Stimulated activated effector memory CD8-positive, alpha-beta T cell treated with anti-CD3 and anti-CD28 coated beads, Interleukin-12 subunit alpha, Interleukin-12 subunit beta, amount 100 ng/mL, for 72 hours (primary cell): Measurements from ENCODE around the gene MAN1C1.
A peak's percentile ranks its signal among the peaks of the same experiment; 100 is the strongest.
"Not testable (repeated sequence)": the region's sequence is repeated elsewhere in the genome, so short reads cannot be mapped to it uniquely, and the experiment has no call there.

Experiments used
- ATAC-seq: fragments of 150-1000 bp; cut with Tn5 transposase; 2 replicates; pipeline ENCODE4 v1.10.0; 2021
- DNase-seq, 2 donors: peaks; one replicate each; pipeline ENCODE4 v3.0.0; 2021 to 2022; ENCODE audit warnings: low spot score in 2 of 2
- H3K27ac Mint-ChIP-seq: one replicate; pipeline ENCODE4 v1.8.0; 2022; ENCODE audit warnings: mild to moderate bottlenecking, mixed read lengths
- H3K36me3 Mint-ChIP-seq: one replicate; pipeline ENCODE4 v1.8.0; 2022; ENCODE audit warnings: mild to moderate bottlenecking, mixed read lengths
- H3K4me1 Mint-ChIP-seq: one replicate; pipeline ENCODE4 v1.8.0; 2022; ENCODE audit warnings: mixed read lengths
- H3K4me3 Mint-ChIP-seq: one replicate; pipeline ENCODE4 v1.8.0; 2022; ENCODE audit warnings: mild to moderate bottlenecking, mixed read lengths
- H3K9me3 Mint-ChIP-seq: one replicate; pipeline ENCODE4 v1.8.0; 2022; ENCODE audit warnings: mixed read lengths

Gene MAN1C1

GRCh38 chr1:25695090-25695770, 78.6 kb downstream of the MAN1C1 start:
- no peak overlapping the region for H3K27ac Mint-ChIP-seq
- H3K4me1 Mint-ChIP-seq = peaks cover 18% of the 10 kb centered on the region
- H3K4me3 Mint-ChIP-seq = no peak overlapping the region
- no peak for DNase-seq
- no peaks in the 10 kb centered on the region for H3K36me3 Mint-ChIP-seq
- no peak for ATAC-seq
- no peaks in the 10 kb centered on the region for H3K9me3 Mint-ChIP-seq

GRCh38 chr1:25695771-25696311, 79.2 kb downstream of the MAN1C1 start:
- no peak for ATAC-seq
- Mint-ChIP-seq H3K27ac (no peak overlapping the region), H3K4me3 (no peak overlapping the region), H3K4me1 (peaks cover 18% of the 10 kb centered on the region), H3K36me3 (no peaks in the 10 kb centered on the region), H3K9me3 (no peaks in the 10 kb centered on the region)
- no peak for DNase-seq

- H3K9me3 Mint-ChIP-seq, DNase-seq, H3K27ac Mint-ChIP-seq, ATAC-seq, H3K36me3 Mint-ChIP-seq, H3K4me3 Mint-ChIP-seq: not testable (repeated sequence)
- peaks cover 18% of the 10 kb centered on the region for H3K4me1 Mint-ChIP-seq
Observed at GRCh38 chr1:25696643-25697042, 80.1 kb downstream of the MAN1C1 start.

GRCh38 chr1:25697435-25698217, 81.0 kb downstream of the MAN1C1 start:
- Mint-ChIP-seq H3K27ac (no peak overlapping the region), H3K36me3 (no peaks in the 10 kb centered on the region), H3K4me1 (peaks cover 18% of the 10 kb centered on the region), H3K9me3 (no peaks in the 10 kb centered on the region), H3K4me3 (no peak overlapping the region)
- DNase-seq (no peak), ATAC-seq (no peak)

GRCh38 chr1:25698252-25698651, 81.7 kb downstream of the MAN1C1 start:
- Mint-ChIP-seq H3K9me3 (no peaks in the 10 kb centered on the region), H3K27ac (no peak overlapping the region), H3K4me3 (no peak overlapping the region), H3K4me1 (peaks cover 18% of the 10 kb centered on the region), H3K36me3 (no peaks in the 10 kb centered on the region)
- ATAC-seq (no peak), DNase-seq (no peak)

GRCh38 chr1:25699059-25699458, 82.5 kb downstream of the MAN1C1 start:
- H3K4me3 Mint-ChIP-seq, DNase-seq, H3K36me3 Mint-ChIP-seq, H3K27ac Mint-ChIP-seq, H3K9me3 Mint-ChIP-seq, ATAC-seq: not testable (repeated sequence)
- peaks cover 25% of the 10 kb centered on the region for H3K4me1 Mint-ChIP-seq

GRCh38 chr1:25699500-25700143, 83.0 kb downstream of the MAN1C1 start:
- DNase-seq = no peak
- no peak for ATAC-seq
- Mint-ChIP-seq H3K4me1 (peaks cover 30% of the 10 kb centered on the region), H3K9me3 (peaks cover 3% of the 10 kb centered on the region), H3K27ac (no peak overlapping the region), H3K36me3 (no peaks in the 10 kb centered on the region), H3K4me3 (no peak overlapping the region)

- peaks cover 36% of the 10 kb centered on the region for H3K4me1 Mint-ChIP-seq
Observed at GRCh38 chr1:25700144-25700523, 83.5 kb downstream of the MAN1C1 start.

GRCh38 chr1:25700626-25701025, 84.0 kb downstream of the MAN1C1 start:
- H3K4me1 Mint-ChIP-seq = peaks cover 35% of the 10 kb centered on the region
- H3K9me3 Mint-ChIP-seq = peaks cover 3% of the 10 kb centered on the region
- H3K27ac Mint-ChIP-seq = no peak overlapping the region

More at GRCh38 chr1:25700144-25700523, 83.5 kb downstream of the MAN1C1 start:
- peaks cover 3% of the 10 kb centered on the region for H3K9me3 Mint-ChIP-seq
- H3K36me3 Mint-ChIP-seq = no peaks in the 10 kb centered on the region
- ATAC-seq (no peak), DNase-seq (no peak)
- no peak overlapping the region for H3K4me3 Mint-ChIP-seq
- H3K27ac Mint-ChIP-seq = no peak overlapping the region

GRCh38 chr1:25701030-25701785, 84.6 kb downstream of the MAN1C1 start:
- DNase-seq = no peak
- H3K4me1 Mint-ChIP-seq = peaks cover 29% of the 10 kb centered on the region
- no peaks in the 10 kb centered on the region for H3K36me3 Mint-ChIP-seq
- H3K27ac Mint-ChIP-seq = no peak overlapping the region
- H3K4me3 Mint-ChIP-seq = no peak overlapping the region
- ATAC-seq = no peak
- H3K9me3 Mint-ChIP-seq = peaks cover 3% of the 10 kb centered on the region

More at GRCh38 chr1:25700626-25701025, 84.0 kb downstream of the MAN1C1 start:
- Mint-ChIP-seq H3K36me3 (no peaks in the 10 kb centered on the region), H3K4me3 (no peak overlapping the region)
- DNase-seq = no peak
- no peak for ATAC-seq

- Mint-ChIP-seq H3K4me1 (peaks cover 28% of the 10 kb centered on the region), H3K4me3 (no peak overlapping the region), H3K9me3 (peaks cover 3% of the 10 kb centered on the region), H3K27ac (no peak overlapping the region), H3K36me3 (no peaks in the 10 kb centered on the region)
- DNase-seq = no peak
- no peak for ATAC-seq
Observed at GRCh38 chr1:25702101-25702775, 85.6 kb downstream of the MAN1C1 start.

GRCh38 chr1:25703041-25703440, 86.5 kb downstream of the MAN1C1 start:
- no peaks in the 10 kb centered on the region for H3K36me3 Mint-ChIP-seq
- peaks cover 3% of the 10 kb centered on the region for H3K9me3 Mint-ChIP-seq
- H3K4me1 Mint-ChIP-seq = peaks cover 23% of the 10 kb centered on the region
- H3K27ac Mint-ChIP-seq = no peak overlapping the region
- ATAC-seq = no peak
- no peak for DNase-seq
- no peak overlapping the region for H3K4me3 Mint-ChIP-seq

GRCh38 chr1:25703671-25704266, 87.2 kb downstream of the MAN1C1 start:
- Mint-ChIP-seq H3K9me3 (peaks cover 3% of the 10 kb centered on the region), H3K27ac (peak overlapping the region; percentile 89), H3K36me3 (no peaks in the 10 kb centered on the region), H3K4me1 (peaks cover 18% of the 10 kb centered on the region), H3K4me3 (no peak overlapping the region)
- DNase-seq = no peak
- ATAC-seq = no peak

- Mint-ChIP-seq H3K4me3 (no peak overlapping the region), H3K4me1 (peaks cover 18% of the 10 kb centered on the region), H3K36me3 (no peaks in the 10 kb centered on the region), H3K27ac (peak overlapping the region; percentile 89), H3K9me3 (peaks cover 3% of the 10 kb centered on the region)
- no peak for DNase-seq
- ATAC-seq = peak; percentile 95
Observed at GRCh38 chr1:25704267-25704691, 87.7 kb downstream of the MAN1C1 start.
